Stimulated activated CD8-positive, alpha-beta memory T cell treated with anti-CD3 and anti-CD28 coated beads, Interleukin-12 subunit alpha, Interleukin-12 subunit beta, amount 100 ng/mL, for 24 hours (primary cell): ENCODE data around the gene RNU1-2.
A peak's percentile ranks its signal among the peaks of the same experiment; 100 is the strongest.
"Not testable (repeated sequence)": the region's sequence is repeated elsewhere in the genome, so short reads cannot be mapped to it uniquely, and the experiment has no call there.

Source experiments
- DNase-seq: peaks from one replicate; pipeline ENCODE4 v3.0.0-alpha.2; 2020; ENCODE audit errors: extremely low read depth

RNU1-2 gene

DNA sequence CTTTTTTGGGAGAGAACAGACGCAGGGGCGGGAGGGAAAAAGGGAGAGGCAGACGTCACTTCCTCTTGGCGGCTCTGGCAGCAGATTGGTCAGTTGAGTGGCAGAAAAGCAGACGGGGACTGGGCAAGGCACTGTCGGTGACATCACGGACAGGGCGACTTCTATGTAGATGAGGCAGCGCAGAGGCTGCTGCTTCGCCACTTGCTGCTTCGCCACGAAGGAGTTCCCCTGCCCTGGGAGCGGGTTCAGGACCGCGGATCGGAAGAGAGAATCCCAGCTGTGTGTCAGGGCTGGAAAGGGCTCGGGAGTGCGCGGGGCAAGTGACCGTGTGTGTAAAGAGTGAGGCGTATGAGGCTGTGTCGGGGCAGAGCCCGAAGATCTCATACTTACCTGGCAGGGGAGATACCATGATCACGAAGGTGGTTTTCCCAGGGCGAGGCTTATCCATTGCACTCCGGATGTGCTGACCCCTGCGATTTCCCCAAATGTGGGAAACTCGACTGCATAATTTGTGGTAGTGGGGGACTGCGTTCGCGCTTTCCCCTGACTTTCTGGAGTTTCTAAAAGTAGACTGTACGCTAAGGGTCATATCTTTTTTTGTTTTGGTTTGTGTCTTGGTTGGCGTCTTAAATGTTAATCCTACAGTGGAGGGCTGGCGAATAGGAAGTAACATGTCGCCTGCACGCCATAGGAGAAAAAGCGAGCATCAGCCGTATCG, at the start of gene RNU1-2:
Gene RNU1-2, plus strand, starts transcription at position 383 of the 718 bp plus-strand sequence.
- peak; percentile 60 for DNase-seq

DNA sequence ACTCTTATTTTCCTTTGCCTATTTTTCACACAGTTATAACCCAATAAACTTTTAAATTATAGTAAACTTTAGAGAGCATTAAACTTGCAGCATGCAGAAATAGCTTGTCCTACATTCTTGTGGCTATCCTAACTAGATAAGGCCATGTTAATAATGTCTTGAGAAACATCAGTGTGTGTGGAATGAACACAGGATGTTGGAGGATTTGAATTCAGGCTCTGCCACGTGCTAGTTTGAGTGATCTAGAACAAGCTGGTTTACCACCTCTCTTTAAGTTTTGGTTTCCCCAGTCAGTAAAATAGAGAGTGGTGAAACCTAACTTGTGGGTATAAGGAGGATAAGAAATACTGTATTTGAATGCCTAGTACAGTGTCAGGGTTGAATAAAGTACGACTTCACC, 39.6 kb upstream of the RNU1-2 start:
- DNase-seq, result not testable (repeated sequence)

DNA sequence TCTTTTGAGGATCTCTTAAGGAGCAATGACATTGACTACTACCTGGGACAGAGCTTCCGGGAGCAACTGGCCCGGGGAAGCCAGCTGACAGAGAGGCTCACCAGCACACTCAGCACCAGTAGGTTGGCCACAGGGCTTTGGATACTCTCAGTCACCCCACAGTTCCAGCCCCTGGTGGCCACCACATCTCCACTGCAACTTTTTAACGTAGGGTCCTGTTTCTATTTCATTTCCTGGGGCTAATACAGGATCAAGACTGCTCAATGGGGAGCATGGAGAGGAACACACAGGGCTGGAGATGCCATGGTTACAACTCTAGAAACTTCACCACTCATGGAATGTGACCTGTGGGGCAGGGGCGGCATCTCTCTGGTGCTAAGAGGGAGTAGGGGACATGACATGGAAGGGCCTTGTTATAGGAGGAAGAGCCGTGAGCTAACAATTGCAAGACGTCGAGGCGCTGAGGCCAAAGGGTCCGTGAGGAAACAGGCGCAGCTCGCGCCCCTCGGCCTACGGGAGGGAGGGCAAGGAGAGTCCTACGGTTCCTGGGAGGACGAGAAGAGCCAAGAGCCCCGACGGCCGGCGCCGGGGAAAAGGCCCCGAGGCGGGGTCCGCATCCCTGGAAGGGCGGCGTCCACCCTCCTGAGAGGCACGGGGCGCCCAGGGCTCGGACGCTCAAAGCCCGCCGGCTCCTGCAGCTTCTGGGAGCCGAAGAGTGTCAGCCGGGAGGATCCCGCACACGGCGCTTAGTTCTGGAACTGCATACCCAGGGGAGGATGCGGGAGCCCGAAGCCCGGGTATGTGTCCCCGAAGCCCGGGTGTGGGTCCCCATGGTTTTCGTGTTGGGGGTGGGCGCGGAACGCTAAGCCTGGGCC, 36.4 kb upstream of the RNU1-2 start:
- DNase-seq, result not testable (repeated sequence)

GRCh38 chr1:16860048-16860447, 35.7 kb upstream of the RNU1-2 start:
- not testable (repeated sequence) for DNase-seq

- DNase-seq, result not testable (repeated sequence)
Observed at GRCh38 chr1:16861832-16862245, 33.9 kb upstream of the RNU1-2 start.

GRCh38 chr1:16862415-16862814, 33.4 kb upstream of the RNU1-2 start:
- DNase-seq, result not testable (repeated sequence)

- DNase-seq, result not testable (repeated sequence)
Observed at GRCh38 chr1:16863024-16863423, 32.8 kb upstream of the RNU1-2 start.

- DNase-seq, result not testable (repeated sequence)
Observed at GRCh38 chr1:16866926-16867707, 28.7 kb upstream of the RNU1-2 start.

DNA sequence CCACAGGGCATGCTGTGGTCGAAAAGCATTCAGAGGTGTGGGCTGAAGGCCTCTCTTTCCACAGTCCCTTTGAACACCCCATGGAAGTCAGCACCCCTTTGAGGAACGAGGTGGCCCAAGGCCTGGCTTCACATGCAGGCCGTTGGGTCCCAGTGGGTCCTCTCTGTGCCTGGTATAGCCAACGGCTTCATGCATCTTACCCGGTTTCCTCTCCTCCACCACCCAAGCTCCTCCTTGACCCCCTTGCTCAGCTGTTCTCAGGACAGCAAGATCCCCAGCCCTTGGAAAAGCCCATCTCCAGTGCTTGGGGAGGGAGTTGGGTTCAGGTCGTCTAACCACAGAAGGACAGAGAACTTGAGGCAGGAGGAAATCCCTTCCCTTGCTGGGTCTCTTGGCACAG, 27.0 kb upstream of the RNU1-2 start:
- not testable (repeated sequence) for DNase-seq

GRCh38 chr1:16869996-16870395, 25.8 kb upstream of the RNU1-2 start:
- not testable (repeated sequence) for DNase-seq

GRCh38 chr1:16871171-16871570, 24.6 kb upstream of the RNU1-2 start:
- not testable (repeated sequence) for DNase-seq

DNA sequence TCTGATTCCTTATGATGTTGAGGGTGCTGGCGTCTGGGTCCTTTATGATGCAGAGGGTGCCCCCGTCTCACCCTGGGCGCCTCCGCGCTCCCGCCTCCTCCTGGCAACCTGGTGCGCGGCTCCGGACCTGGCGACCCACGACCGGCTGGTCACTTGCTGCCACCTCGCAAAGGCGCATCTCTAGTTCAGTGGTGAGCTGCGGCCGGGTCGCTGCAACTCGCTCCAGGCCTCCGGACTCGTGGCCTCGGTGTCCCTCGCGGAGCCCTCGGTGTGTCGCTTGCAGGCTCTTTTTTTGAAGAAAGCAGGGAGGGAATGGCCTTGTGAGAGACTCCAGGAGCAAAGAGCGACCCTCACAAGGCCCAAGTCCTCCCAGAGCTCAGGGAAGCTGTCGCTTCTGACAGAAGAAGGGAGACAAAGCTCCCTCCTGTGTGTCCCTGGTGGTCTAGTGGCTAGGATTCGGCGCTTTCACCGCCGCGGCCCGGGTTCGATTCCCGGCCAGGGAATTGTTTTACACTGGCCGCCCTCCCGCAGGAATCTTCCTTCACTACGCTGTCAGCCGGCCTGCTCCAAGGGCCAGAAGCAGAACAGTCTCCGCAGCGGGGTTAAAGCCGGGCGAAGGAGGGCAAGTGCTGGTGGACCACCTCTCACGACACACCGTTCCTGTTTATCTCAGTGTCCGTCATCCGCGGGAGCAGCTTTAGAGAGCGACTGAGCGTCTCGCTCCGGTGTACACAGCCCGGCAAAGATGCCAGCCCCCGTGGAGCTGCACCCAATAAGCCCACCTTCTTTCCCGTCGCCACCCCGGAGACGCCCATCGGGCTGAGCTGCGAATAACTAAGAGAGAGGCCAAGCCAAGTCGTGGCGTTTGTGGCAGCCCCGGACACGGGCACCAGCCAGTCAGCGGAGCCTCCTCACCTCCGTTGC, 23.4 kb upstream of the RNU1-2 start:
- DNase-seq, result not testable (repeated sequence)

- not testable (repeated sequence) for DNase-seq
Observed at GRCh38 chr1:16873076-16873879, 22.5 kb upstream of the RNU1-2 start.

DNA sequence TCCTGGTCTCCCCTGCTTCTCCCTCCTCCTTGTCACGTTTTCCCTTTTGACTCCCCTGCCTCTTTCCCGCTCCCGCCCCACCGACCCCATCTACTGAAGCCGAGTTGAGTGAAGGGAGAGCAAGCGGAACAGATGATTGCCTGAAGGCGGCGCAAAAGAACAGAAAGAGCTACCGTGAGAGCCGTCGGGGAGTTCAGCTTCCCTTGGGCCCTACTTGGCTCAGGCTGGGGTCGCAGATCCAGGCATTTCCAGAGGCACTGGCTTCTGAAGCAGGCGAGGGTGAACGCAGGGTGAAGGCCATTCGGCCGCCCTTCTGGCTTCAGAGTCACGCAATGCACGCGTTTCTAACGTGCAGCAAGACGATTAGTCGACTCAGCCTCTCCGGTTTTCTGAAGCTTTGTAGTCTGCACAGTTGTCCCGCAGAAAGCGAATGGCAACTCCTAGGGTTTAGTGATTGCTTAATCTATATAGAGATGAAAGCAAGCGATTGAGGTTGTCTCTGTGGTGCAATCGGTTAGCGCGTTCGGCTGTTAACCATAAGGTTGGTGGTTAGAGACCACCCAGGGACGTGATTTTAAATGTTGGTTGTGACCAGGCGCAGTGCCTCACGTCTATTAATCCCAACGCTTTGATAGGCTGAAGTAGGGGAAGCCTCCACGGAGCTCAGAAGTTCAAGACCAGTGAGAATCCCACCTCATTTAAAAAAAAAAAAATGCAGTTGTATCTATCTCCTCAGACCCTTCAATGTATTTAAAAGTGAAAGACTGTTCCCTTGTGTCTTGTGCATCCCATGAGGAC, 20.6 kb upstream of the RNU1-2 start:
- DNase-seq, result not testable (repeated sequence)

- not testable (repeated sequence) for DNase-seq
Observed at GRCh38 chr1:16881742-16882141, 14.0 kb upstream of the RNU1-2 start.

- DNase-seq, result no peak
Observed at GRCh38 chr1:16882986-16883385, 12.8 kb upstream of the RNU1-2 start.

DNA sequence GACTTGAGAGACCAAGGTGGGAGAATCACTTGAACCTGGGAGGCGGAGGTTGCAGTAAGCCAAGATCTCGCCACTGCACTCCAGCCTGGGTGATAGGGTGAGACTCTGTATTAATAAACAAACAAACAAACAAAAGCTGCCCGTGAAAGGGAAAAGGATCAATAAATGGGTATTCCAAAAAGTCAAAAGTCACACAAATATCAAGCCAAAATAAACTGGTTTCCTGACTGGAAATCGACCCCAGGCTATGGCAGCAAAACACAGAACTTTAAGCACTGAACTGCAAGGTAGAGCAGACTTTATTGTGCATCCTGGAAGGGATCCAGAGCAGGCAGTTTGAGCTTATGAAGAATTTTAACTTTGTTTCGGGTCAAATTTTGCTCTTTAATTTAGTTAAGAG, 11.3 kb upstream of the RNU1-2 start:
- DNase-seq, result not testable (repeated sequence)

DNA sequence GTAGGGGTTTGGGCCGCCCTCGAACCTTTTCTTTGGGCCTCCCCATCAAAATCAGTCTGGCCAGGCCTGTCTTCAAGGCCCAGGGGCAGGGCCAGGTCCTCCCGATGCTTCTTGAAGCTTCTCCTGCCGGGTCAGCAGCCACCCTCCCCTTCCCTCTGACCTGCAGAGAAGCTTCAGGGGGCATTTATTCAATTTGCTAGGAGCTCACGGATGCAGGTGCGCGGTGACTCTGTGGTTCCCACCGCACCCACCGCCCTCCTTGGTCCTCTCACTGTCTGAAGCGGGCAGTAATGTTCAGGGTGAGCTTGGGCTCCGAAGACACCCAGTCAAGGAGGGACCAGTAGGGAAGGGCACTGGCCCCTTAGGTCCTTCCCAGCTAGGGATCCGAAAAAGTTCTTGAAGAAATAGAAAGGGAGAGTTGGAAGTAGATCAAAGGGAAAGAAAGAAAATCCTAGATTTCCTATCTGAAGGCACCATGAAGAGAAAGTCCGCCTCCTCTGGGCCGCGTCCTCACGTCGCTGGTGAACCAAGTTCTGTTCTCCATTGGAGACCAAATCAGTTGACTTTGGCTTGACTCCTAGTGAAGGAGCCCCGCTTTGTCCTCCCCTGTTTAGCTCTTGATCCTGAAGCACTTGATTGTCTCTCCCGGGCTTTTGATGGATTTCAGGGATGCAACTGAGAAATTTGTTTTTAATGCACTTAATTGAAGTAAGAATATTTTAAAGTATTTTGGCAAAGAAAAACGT, 8.7 kb upstream of the RNU1-2 start:
- no peak for DNase-seq
